Ectodermal cell (in vitro differentiated cells): ENCODE results near the gene KLK6.

Experiments
- H3K27ac ChIP-seq: 2 replicates; pipeline ENCODE4 v1.7.0; 2013; ENCODE audit warnings: mild to moderate bottlenecking, low read depth, low read length; ENCODE audit not compliant: insufficient read depth, poor library complexity, severe bottlenecking
- H3K27me3 ChIP-seq: 2 replicates; pipeline ENCODE4 v1.7.0; 2013; ENCODE audit warnings: mild to moderate bottlenecking, low read length; ENCODE audit not compliant: insufficient read depth, control insufficient read depth, poor library complexity, severe bottlenecking
- H3K36me3 ChIP-seq: one replicate; pipeline ENCODE4 v1.7.0; 2013; ENCODE audit warnings: low read length; ENCODE audit not compliant: control insufficient read depth, insufficient read depth
- H3K4me1 ChIP-seq: one replicate; pipeline ENCODE4 v1.7.0; 2013; ENCODE audit warnings: low read length; ENCODE audit not compliant: control insufficient read depth, insufficient read depth
- H3K4me3 ChIP-seq: 2 replicates; pipeline ENCODE4 v1.7.0; 2013; ENCODE audit warnings: low read depth, low read length, control low read depth; ENCODE audit not compliant: insufficient read depth
- H3K9me3 ChIP-seq: 2 replicates; pipeline ENCODE4 v1.7.0; 2013; ENCODE audit warnings: mild to moderate bottlenecking, low read length, moderate library complexity; ENCODE audit not compliant: control insufficient read depth
- WGBS, 2 experiments: methylation state at CpG; one replicate each; pipeline ENCODE4 v1.1.7; 2013; ENCODE audit warnings: missing lambda C conversion rate in 2 of 2; 5-methylcytosine and 5-hydroxymethylcytosine counted together

The KLK6 gene

DNA sequence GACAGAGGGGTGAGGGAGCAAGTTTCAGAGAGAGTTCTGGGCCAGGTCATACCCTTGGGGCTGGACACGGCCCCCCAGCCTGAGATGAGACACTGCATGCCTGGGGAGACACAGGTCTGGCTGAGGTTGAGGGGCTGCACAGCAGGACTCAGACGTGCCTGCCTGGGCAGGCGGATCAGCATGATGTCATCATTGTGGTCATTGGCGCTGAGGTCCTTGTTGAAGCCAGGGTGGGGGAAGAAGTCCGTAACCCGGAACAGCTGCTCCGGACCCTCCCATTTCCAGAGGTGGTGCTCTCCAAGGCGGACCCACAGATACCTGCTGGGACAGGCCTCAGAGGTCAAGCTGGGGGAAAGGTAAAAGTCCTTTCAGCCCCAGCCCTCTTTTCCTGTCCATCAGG lies 37.0 kb upstream of the KLK6 start:
- peaks cover 3% of the 10 kb centered on the region for H3K4me1 ChIP-seq
- no peaks in the 10 kb centered on the region for H3K36me3 ChIP-seq
- H3K4me3 ChIP-seq, result no peak overlapping the region
- H3K9me3 ChIP-seq, result no peaks in the 10 kb centered on the region
- no peak overlapping the region for H3K27ac ChIP-seq
- no peaks in the 10 kb centered on the region for H3K27me3 ChIP-seq
- WGBS, 2 experiments, result 61% methylated on average over 8 of the region's 8 CpGs

DNA sequence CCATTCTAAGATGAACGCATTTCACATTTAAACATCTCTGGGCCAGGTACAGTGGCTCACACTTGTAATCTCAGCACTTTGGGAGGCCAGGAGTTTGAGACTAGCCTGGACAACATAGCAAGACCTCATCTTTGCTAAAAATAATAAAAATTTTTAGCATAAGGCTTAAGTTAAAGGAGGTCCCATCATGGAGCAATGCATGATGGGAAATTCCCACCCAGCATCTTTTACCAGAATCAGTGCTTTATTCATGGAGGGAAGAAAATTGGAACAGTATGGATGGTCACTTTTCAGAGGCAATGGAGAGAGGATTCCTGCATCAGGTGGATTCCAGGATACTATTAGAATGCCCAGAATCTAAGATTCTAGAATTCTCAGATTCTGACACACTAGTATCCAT lies 35.9 kb upstream of the KLK6 start:
- no peak overlapping the region for H3K4me3 ChIP-seq
- no peaks in the 10 kb centered on the region for H3K36me3 ChIP-seq
- peaks cover 3% of the 10 kb centered on the region for H3K4me1 ChIP-seq
- H3K27ac ChIP-seq, result no peak overlapping the region
- no peaks in the 10 kb centered on the region for H3K9me3 ChIP-seq
- no peaks in the 10 kb centered on the region for H3K27me3 ChIP-seq
- 90 to 97% methylated on average over 1 of the region's 1 CpG for WGBS, 2 experiments

- no peaks in the 10 kb centered on the region for H3K36me3 ChIP-seq
- H3K27ac ChIP-seq, result no peak overlapping the region
- 90 to 92% methylated on average over 7 of the region's 7 CpGs for WGBS, 2 experiments
- H3K27me3 ChIP-seq, result no peaks in the 10 kb centered on the region
- peaks cover 3% of the 10 kb centered on the region for H3K4me1 ChIP-seq
- H3K9me3 ChIP-seq, result no peaks in the 10 kb centered on the region
- no peak overlapping the region for H3K4me3 ChIP-seq
These were observed 33.9 kb upstream of the KLK6 start for GRCh38 chr19:51003316-51003715.

DNA sequence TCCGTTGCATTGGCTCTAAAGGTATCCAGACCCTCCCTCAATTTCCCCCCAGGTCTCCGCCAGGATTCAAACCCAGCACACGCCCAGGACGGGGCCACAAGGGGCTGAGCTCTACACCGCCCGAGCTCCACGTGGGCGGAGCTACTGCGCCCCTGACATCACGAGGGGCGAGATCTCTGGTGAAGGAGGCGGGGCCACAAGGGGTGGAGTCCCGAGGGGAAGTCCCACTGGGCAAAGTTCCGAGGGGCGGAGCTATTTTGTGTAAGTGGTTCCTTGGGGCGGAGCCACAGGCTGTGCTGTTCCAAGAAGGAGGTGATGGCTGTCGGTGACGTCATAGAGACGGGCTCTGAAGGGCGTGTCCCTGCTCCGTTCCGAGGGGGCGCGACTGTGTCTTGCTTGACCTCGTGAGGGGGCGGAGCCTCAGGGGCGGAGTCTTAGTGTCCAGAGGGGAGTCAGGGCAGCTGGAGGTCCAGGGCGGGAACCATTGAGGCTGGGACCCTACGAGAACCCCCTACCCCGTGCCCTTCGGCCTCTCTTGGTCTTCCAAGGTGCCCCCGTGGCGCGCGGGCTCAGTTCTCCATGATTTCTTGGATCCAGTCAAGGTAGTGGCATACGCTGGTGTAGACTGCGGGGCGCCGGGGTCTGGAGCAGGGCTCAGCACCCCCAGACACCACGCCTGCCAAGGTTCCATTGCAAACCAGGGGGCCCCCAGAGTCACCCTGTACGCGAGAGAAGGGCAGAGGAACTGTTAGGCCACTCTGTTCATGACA lies 33.3 kb upstream of the KLK6 start:
- Histone ChIP-seq H3K36me3 (no peaks in the 10 kb centered on the region), H3K27ac (no peak overlapping the region), H3K27me3 (no peaks in the 10 kb centered on the region), H3K4me3 (no peak overlapping the region), H3K9me3 (no peaks in the 10 kb centered on the region), H3K4me1 (peaks cover 3% of the 10 kb centered on the region)
- WGBS, 2 experiments, result 94% methylated on average over 42 of the region's 42 CpGs

DNA sequence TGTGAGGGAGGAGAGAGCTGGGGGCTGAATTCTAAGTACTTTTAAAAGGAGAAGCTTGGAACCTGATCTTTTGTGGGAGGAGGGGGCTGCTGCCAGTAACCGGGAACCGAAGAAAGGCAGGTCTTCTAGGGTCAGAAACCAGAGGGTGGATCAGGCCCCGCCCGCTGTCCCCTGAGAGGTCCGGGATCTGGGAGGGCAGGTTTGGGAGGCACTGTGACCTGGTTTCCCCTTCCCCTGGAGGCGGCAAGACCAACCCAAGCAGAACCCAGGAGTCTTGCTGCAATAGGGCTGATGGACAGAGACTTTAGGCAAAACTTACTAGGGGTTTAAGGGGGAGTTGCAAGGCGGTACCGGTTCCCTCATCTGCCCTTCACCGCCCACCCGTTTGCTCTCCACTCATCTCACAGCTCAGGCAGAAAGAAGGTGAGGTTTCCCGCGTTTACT lies 32.7 kb upstream of the KLK6 start:
- 76 to 78% methylated on average over 12 of the region's 12 CpGs for WGBS, 2 experiments
- Histone ChIP-seq H3K27me3 (no peaks in the 10 kb centered on the region), H3K9me3 (no peaks in the 10 kb centered on the region), H3K4me3 (no peak overlapping the region), H3K27ac (no peak overlapping the region), H3K36me3 (no peaks in the 10 kb centered on the region), H3K4me1 (peaks cover 3% of the 10 kb centered on the region)

DNA sequence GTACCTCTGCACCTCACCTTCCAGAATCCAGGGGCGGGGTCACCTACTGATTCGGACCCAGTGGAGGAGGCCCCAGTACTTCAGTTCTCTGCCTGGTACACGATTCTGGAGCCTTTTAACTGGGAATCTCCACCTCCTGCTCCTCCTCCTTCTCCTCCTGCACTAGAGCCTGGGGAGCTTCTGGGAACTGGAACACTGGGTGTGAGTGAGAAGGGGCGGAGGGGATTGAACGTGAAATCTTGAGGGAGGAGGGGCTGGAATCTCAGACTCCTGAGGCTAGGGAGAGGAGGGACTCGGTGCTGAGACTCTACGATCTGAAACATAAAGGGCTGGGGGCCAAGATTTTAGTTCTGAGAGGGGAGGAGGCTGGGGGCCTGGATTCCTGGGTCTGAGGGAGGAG lies 32.1 kb upstream of the KLK6 start, which contains the start of gene KLK8:
KLK8 (minus strand) TSS at position 90 of the 400 bp plus-strand sequence. CDS start 437 bp downstream, outside the sequence.
- WGBS, 2 experiments, result 60% methylated on average over 6 of the region's 7 CpGs
- Histone ChIP-seq H3K27me3 (no peaks in the 10 kb centered on the region), H3K4me1 (peaks cover 3% of the 10 kb centered on the region)

DNA sequence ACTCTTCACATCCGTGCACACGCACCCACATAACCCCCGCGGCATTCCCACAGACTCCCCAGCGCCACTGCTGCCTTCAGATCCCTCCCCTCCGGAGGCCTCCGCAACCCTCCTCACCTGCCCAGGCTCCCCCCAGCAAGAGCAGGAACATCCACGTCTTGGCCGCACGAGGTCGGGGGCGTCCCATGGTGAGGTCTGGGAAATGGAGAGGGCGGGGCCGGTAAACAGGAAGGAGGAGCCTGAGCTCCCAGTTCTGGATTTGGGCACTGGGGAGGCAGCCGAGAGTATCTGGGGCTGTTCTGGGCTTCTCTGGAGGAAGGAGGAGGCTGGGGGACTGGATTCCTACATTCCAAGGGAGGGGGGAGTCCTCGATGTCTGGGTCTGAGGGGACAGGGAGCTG lies 31.6 kb upstream of the KLK6 start:
- Histone ChIP-seq H3K27ac (no peak overlapping the region), H3K27me3 (no peaks in the 10 kb centered on the region), H3K4me1 (peaks cover 3% of the 10 kb centered on the region), H3K4me3 (no peak overlapping the region), H3K36me3 (no peaks in the 10 kb centered on the region), H3K9me3 (no peaks in the 10 kb centered on the region)
- 64 to 67% methylated on average over 16 of the region's 16 CpGs for WGBS, 2 experiments

More for the DNA sequence above, 32.1 kb upstream of the KLK6 start, which contains the start of gene KLK8:
- Histone ChIP-seq H3K4me3 (no peak within 1 kb of the TSS), H3K9me3 (no peaks in the 10 kb centered on the region), H3K27ac (no peak within 1 kb of the TSS), H3K36me3 (no peaks in the 10 kb centered on the region)

DNA sequence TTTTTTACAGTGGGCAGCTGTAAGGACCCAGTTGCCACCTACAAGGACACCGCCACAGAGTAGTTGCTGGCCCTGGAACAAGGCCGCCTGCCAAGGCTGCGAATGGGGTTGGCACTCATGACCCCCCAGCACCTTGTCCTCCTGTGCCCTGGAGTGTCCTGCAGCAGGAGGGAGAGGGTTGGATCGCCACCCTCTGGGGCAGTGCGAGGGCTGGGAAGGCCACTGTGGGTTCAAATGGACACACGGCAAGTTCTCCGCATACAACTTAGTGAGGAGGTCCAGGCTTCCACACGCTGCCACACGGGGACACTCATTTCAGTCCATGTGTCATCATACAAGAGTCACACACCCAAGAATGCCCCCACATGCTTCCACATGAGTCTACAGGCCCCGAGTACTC lies 31.0 kb upstream of the KLK6 start:
- 93 to 96% methylated on average over 10 of the region's 10 CpGs for WGBS, 2 experiments
- H3K4me1 ChIP-seq, result peaks cover 3% of the 10 kb centered on the region
- no peaks in the 10 kb centered on the region for H3K27me3 ChIP-seq
- H3K36me3 ChIP-seq, result no peaks in the 10 kb centered on the region
- no peaks in the 10 kb centered on the region for H3K9me3 ChIP-seq
- no peak overlapping the region for H3K4me3 ChIP-seq
- no peak overlapping the region for H3K27ac ChIP-seq

GRCh38 chr19:50998686-50999085 lies 29.3 kb upstream of the KLK6 start:
- H3K9me3 ChIP-seq, result no peaks in the 10 kb centered on the region
- WGBS, 2 experiments, result 93% methylated on average over 4 of the region's 4 CpGs
- no peak overlapping the region for H3K4me3 ChIP-seq
- H3K27ac ChIP-seq, result no peak overlapping the region
- H3K27me3 ChIP-seq, result no peaks in the 10 kb centered on the region
- H3K4me1 ChIP-seq, result peaks cover 3% of the 10 kb centered on the region
- no peaks in the 10 kb centered on the region for H3K36me3 ChIP-seq

- H3K4me3 ChIP-seq, result no peak overlapping the region
- no peaks in the 10 kb centered on the region for H3K36me3 ChIP-seq
- no peaks in the 10 kb centered on the region for H3K9me3 ChIP-seq
- H3K27me3 ChIP-seq, result no peaks in the 10 kb centered on the region
- 80 to 81% methylated on average over 4 to 5 of the region's 5 CpGs for WGBS, 2 experiments
- H3K27ac ChIP-seq, result no peak overlapping the region
- peaks cover 3% of the 10 kb centered on the region for H3K4me1 ChIP-seq
These were observed 28.7 kb upstream of the KLK6 start for GRCh38 chr19:50998061-50998460.
